Parathyroid adenoma (tissue), 2 donors: ENCODE measurements around the gene CNFN.

Experiments used
- H2AFZ ChIP-seq: fragments of 300-600 bp; sonication (generic); one replicate; pipeline ENCODE4 v1.7.0; 2017; ENCODE audit warnings: antibody characterized with exemption, mild to moderate bottlenecking
- H3K27ac ChIP-seq: fragments of 300-600 bp; sonication (generic); one replicate; pipeline ENCODE4 v1.7.0; 2017
- H3K27me3 ChIP-seq: fragments of 300-600 bp; sonication (generic); one replicate; pipeline ENCODE4 v1.7.0; 2017; ENCODE audit warnings: low read length; ENCODE audit not compliant: control insufficient read depth, insufficient read depth
- H3K36me3 ChIP-seq: fragments of 300-600 bp; sonication (generic); one replicate; pipeline ENCODE4 v1.7.0; 2017; ENCODE audit warnings: low read length; ENCODE audit not compliant: control insufficient read depth, insufficient read depth
- H3K4me1 ChIP-seq: fragments of 300-600 bp; sonication (generic); one replicate; pipeline ENCODE4 v1.7.0; 2017; ENCODE audit warnings: control low read depth
- H3K4me2 ChIP-seq: fragments of 300-600 bp; sonication (generic); one replicate; pipeline ENCODE4 v1.7.0; 2017; ENCODE audit warnings: low read length
- H3K4me3 ChIP-seq: fragments of 300-600 bp; sonication (generic); one replicate; pipeline ENCODE4 v1.7.0; 2017; ENCODE audit warnings: low read depth, low read length
- H3K79me2 ChIP-seq: fragments of 300-600 bp; sonication (generic); one replicate; pipeline ENCODE4 v1.7.0; 2017; ENCODE audit warnings: control low read depth
- H3K9ac ChIP-seq: fragments of 300-600 bp; sonication (generic); one replicate; pipeline ENCODE4 v1.7.0; 2017; ENCODE audit warnings: mild to moderate bottlenecking
- H3K9me3 ChIP-seq: fragments of 300-600 bp; sonication (generic); one replicate; pipeline ENCODE4 v1.7.0; 2017; ENCODE audit warnings: low read length; ENCODE audit not compliant: control insufficient read depth
- TF ChIP-seq, protein P1 (sequence below): fragments of 300-600 bp; sonication (generic); IDR thresholded peaks from one replicate; pipeline ENCODE4 v1.7.0; 2017; ENCODE audit warnings: antibody characterized with exemption, mild to moderate bottlenecking
- donor health status: primary hyperparathyroidism.

CNFN gene

DNA sequence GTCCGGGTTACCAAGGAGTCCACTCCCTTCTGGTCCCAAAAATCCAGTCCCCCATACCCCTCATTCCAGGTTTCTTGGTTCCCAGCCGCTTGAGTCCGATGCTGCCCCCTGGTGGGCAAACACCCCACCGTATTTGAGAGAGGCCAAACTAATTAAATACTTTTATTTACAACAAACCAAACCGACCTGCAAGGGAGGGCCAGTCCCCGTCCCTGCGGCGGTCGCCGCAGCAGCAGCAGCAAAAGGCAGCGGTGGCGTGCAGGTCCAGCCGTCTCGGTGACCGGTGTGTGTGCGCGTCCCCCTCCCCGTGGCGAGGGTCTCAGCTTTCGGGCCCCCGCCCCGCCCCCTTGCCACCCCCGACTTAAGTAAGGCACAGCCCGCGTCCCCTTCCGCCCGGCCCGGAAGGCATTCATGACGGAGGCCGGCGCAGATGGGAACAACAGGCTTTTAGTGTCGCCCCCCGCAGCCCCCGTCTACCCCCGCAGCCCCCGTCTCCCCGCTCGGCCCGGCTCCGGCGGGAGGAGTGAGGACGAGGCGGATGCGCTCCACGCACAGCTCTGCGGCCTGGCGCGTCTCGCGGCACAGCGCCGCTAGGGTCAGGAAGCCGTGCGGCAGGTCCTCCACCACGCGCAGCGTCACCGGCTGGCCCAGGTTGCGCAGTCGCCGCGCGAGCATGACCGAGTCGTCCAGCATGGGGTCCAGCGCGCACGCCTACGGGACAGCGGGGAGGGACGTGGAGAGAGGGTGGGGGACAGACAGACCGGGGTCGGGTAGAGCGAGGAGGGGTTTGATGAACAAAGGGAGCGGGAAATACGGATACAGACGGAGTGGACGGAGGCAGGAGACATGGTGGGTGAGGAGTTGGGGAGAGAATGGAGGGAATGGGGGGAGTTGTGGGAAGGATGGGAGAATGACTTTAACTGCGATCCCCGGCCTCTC is 11.5 kb upstream of the CNFN start:
- Histone ChIP-seq H3K9me3 (no peaks in the 10 kb centered on the region), H3K27ac (peak overlapping the region; percentile 7)

DNA sequence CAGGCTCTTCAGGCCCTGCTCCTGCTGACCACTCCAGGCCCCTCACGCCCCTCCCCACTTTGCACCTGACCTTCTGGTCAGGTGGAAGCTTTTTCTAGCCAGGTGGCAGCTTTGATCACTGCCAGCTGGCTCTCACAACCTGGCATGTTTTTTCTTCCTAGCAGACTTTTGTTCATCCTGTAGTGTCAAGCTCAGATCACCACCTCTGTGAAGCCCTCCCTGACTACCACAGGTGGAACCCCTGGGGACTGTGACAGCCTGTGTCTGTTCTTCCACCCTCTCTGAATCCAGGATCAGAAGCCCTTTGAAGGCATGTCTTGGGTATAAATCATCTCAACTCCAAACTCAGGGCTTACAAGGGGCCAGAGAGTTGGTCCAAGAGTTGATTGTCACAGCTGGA is 10.3 kb upstream of the CNFN start:
- Histone ChIP-seq H3K9ac (no peak overlapping the region), H3K9me3 (no peaks in the 10 kb centered on the region), H3K36me3 (no peaks in the 10 kb centered on the region), H3K27ac (no peak overlapping the region), H3K4me2 (no peak overlapping the region), H2AFZ (no peak overlapping the region), H3K4me1 (peaks cover 13% of the 10 kb centered on the region), H3K4me3 (no peak overlapping the region), H3K27me3 (no peaks in the 10 kb centered on the region), H3K79me2 (no peaks in the 10 kb centered on the region)
- TF ChIP-seq, protein P1, sequence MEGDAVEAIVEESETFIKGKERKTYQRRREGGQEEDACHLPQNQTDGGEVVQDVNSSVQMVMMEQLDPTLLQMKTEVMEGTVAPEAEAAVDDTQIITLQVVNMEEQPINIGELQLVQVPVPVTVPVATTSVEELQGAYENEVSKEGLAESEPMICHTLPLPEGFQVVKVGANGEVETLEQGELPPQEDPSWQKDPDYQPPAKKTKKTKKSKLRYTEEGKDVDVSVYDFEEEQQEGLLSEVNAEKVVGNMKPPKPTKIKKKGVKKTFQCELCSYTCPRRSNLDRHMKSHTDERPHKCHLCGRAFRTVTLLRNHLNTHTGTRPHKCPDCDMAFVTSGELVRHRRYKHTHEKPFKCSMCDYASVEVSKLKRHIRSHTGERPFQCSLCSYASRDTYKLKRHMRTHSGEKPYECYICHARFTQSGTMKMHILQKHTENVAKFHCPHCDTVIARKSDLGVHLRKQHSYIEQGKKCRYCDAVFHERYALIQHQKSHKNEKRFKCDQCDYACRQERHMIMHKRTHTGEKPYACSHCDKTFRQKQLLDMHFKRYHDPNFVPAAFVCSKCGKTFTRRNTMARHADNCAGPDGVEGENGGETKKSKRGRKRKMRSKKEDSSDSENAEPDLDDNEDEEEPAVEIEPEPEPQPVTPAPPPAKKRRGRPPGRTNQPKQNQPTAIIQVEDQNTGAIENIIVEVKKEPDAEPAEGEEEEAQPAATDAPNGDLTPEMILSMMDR = no peak

More for the DNA sequence above, 11.5 kb upstream of the CNFN start:
- peak overlapping the region; percentile 94 for H2AFZ ChIP-seq
- H3K9ac ChIP-seq = peak overlapping the region; percentile 37
- H3K36me3 ChIP-seq = no peaks in the 10 kb centered on the region
- H3K4me1 ChIP-seq = peaks cover 6% of the 10 kb centered on the region
- TF ChIP-seq, protein P1 = peak; percentile 84
- no peaks in the 10 kb centered on the region for H3K79me2 ChIP-seq
- no peaks in the 10 kb centered on the region for H3K27me3 ChIP-seq
- peak overlapping the region; percentile 2 for H3K4me3 ChIP-seq
- H3K4me2 ChIP-seq = peak overlapping the region; percentile 57

DNA sequence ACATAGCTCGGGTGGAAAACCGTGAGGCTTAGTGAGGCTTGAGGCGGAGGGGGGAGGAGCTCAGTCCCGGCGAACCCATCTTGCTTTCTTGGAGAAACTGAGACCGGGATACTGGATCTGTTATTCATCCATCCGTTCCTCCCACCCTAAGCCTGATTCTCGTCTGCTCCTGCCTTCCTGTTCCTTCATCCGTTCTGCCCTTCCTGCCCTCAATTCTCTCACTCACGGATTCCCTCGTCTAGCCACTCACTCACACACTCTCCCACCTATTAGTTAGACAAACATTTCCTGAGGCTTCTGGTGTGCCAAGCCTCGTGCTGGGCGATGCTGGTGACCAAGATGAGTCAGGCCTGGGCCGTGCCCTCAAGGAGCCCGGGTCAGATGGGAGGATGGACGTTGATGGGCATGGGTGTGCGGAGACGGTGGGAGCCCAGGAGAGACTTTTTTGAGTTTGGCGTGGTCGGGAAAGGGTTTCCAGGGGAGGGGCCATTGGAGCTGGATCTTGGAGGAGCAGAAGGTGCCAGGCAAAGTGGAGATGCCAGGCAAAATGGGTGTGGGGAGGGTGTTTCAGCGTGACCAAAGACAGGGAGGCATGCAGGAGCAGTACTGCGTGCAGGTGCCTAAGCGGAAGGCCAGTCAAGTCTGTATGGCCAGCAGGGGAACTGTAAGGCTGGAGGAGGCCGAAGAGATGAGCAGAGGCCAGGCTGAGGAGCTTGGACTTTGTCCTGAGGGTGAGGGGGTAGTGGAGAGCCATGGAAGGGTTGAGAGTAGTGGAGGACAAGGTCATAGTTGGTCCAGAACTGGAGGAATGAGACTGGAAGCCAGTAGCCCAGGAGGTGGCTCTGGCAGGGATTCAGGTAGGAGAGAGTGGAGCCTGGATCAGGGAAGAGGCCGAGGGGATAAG is 7.4 kb upstream of the CNFN start:
- Histone ChIP-seq H3K4me1 (peaks cover 13% of the 10 kb centered on the region), H3K4me3 (peak overlapping the region; percentile 74), H3K4me2 (peak overlapping the region; percentile 100), H3K27ac (peak overlapping the region; percentile 58), H3K36me3 (no peaks in the 10 kb centered on the region), H3K27me3 (no peaks in the 10 kb centered on the region), H3K9ac (peak overlapping the region; percentile 67), H2AFZ (peak overlapping the region; percentile 98), H3K79me2 (no peaks in the 10 kb centered on the region), H3K9me3 (no peaks in the 10 kb centered on the region)
- TF ChIP-seq, protein P1 = no peak

DNA sequence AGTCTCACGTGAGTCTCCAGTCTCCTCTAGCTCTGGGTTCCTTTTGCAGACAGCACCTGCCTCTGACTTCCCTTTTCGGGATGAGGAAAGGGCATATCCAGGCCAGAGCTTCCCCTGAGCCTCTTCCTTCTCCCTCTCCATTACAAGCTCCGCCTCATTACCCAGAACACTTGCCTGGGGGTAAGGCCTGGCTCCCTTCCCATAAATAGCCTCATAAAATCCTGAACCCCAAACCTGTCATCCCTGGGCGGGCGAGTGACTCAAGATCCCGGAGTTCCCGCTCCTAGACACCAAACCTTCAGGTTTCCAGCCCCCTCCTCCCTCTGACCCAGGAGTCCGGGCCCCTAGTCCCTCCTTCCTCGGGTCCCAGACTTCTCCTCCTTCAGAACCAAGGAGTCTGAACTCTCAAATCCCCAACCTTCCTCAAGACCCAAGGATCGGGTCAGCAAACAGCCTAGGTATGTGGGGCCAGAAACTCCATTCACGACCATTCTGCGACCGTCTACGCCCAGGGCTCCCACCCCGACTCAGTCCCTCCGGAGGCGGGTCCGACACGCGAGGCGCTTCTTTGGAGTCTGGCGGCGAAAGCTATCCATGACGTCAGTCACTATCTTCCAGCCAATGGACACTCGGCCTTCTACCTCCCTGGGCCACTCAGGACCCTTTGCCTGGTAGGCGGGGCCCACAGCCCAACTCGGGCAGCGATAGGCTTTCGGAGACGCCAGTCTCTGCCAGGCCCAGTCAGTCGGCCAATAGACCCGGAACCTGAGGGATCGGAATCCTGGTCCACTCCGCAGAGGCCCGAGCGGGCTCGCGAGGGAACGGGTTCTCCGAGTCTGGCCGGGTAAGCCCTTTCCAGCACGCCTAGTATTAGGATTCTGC is 6.5 kb upstream of the CNFN start:
- Histone ChIP-seq H3K4me3 (peak overlapping the region; percentile 74), H3K36me3 (no peaks in the 10 kb centered on the region), H3K4me1 (peaks cover 13% of the 10 kb centered on the region), H2AFZ (peak overlapping the region; percentile 98), H3K4me2 (peak overlapping the region; percentile 100), H3K27me3 (no peaks in the 10 kb centered on the region), H3K27ac (peak overlapping the region; percentile 58), H3K9ac (peak overlapping the region; percentile 67), H3K79me2 (no peaks in the 10 kb centered on the region), H3K9me3 (no peaks in the 10 kb centered on the region)
- TF ChIP-seq, protein P1 = no peak
